Astrocyte of the cerebellum (primary cell): ENCODE data around the gene PCDH9.
"Not testable (repeated sequence)": the region's sequence is repeated elsewhere in the genome, so short reads cannot be mapped to it uniquely, and the experiment has no call there.

ENCODE experiments used
- DNase-seq: peaks from one replicate; pipeline ENCODE4 v3.0.0-alpha.2; 2011; ENCODE audit warnings: low read depth
- H3K4me3 ChIP-seq: 2 replicates; pipeline ENCODE4 v1.5.1; 2011; ENCODE audit warnings: mild to moderate bottlenecking, low read depth, low read length, moderate library complexity
- in situ Hi-C: cut with HindIII; loops from 2 replicates; pipeline ENCODE4 v1.10.0; 2017; ENCODE audit warnings: low sequenced_read_pairs
- TF ChIP-seq, protein P1 (sequence below): IDR thresholded peaks from 2 replicates; pipeline ENCODE4 v1.5.1; 2012; ENCODE audit warnings: low read length, low read depth, moderate library complexity, mild to moderate bottlenecking; ENCODE audit errors: missing control alignments

The PCDH9 gene

DNA sequence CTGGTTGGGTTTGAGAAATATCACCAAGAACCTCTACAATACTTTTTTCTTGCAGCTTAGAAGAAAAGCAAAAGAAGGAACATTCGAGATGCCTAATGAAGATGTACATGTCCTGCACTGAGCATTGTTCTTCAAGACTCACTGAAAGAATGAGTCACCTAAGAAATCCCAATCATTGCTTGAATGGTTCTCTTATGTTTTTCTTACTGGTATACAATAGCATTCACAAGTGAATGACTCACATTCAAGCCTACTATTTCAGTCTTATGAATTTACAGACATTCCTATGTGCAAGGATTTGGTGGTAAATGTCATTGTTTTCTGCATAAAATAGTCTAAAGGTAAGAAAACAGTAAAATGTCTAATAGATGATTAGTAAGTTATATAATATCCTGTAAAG is 594.6 kb downstream of the PCDH9 start:
- TF ChIP-seq, protein P1, sequence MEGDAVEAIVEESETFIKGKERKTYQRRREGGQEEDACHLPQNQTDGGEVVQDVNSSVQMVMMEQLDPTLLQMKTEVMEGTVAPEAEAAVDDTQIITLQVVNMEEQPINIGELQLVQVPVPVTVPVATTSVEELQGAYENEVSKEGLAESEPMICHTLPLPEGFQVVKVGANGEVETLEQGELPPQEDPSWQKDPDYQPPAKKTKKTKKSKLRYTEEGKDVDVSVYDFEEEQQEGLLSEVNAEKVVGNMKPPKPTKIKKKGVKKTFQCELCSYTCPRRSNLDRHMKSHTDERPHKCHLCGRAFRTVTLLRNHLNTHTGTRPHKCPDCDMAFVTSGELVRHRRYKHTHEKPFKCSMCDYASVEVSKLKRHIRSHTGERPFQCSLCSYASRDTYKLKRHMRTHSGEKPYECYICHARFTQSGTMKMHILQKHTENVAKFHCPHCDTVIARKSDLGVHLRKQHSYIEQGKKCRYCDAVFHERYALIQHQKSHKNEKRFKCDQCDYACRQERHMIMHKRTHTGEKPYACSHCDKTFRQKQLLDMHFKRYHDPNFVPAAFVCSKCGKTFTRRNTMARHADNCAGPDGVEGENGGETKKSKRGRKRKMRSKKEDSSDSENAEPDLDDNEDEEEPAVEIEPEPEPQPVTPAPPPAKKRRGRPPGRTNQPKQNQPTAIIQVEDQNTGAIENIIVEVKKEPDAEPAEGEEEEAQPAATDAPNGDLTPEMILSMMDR = no peak
- in situ Hi-C loops = no loop called here
- no peak overlapping the region for H3K4me3 ChIP-seq
- DNase-seq = peak; percentile 73

- no peak overlapping the region for H3K4me3 ChIP-seq
- TF ChIP-seq, protein P1 = no peak
- DNase-seq = no peak
- in situ Hi-C loops = no loop called here
These were observed 595.8 kb downstream of the PCDH9 start for GRCh38 chr13:66634384-66634783.

DNA sequence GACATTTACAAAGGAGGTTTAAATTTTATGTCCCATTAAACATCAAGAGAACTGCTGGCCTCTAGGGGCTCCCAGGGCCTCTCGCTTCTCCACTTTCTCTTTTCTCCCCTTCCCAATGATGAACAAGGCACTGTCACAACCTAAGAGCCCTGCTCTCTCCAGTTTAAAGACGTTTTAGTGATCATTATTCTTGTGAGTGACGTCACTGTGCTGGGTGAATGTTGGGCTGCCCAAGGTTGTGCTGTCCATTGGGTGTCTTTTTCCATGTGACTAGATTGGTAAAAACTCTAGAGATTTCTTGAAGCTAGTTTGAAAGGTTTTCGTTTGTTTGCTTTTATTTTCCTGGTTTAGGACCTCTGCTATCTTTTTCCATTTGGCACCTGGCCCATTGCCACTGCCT is 602.6 kb downstream of the PCDH9 start:
- H3K4me3 ChIP-seq = no peak overlapping the region
- in situ Hi-C loops = no loop called here
- DNase-seq = no peak
- TF ChIP-seq, protein P1 = no peak

DNA sequence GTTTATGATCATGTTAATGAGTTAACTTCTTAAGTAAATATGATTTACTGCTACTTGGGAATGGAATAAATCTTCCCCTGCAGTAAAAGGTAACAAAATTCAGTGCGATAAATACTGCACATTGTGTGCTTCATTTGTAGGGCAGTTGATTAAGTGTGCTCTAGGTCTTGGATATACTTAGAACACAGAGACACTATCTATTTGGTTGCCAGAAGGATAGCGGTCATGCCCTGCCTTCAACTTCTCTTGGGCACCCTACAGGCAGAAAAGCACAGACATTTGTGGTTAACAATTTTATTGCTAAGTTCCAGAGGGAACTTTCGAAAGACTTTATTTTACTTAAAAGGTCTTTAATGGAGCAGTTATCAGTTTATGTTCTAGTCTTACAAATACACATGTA is 605.8 kb downstream of the PCDH9 start:
- H3K4me3 ChIP-seq = no peak overlapping the region
- TF ChIP-seq, protein P1 = no peak
- no peak for DNase-seq
- in situ Hi-C loops = no loop called here

DNA sequence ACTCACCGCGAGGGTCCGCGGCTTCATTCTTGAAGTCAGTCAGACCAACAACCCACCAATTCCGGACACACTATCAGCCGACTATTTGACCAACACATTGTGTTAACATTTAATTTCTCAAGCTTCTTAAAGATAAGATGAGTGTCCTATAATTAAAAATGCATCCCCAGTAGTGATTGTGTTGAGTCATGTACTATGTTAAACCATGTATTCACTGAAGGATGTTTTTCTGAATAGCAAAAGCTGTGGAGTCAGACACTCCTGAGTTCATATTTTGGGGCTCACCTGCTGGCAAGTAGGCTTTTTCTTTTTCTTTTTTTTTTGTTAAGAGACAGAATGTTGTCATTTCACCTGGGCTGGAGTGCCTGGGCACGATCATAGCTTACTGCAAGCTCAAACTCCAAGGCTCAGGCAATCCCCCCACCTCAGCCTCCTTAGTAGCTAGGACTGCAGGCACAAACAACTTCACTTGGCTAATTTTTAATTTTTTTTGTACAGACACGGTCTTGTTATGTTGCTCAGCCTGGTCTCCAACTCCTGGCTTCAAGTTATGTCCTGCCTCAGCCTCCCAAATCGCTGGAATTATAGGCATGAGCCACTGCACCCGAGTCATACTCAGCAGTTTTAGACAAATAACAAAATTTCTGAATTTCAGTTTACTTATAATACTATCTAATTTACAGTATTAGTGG is 606.9 kb downstream of the PCDH9 start:
- no peak overlapping the region for H3K4me3 ChIP-seq
- in situ Hi-C loops = no loop called here
- no peak for DNase-seq
- TF ChIP-seq, protein P1 = no peak

- in situ Hi-C loops, H3K4me3 ChIP-seq, DNase-seq: not testable (repeated sequence)
These were observed 608.2 kb downstream of the PCDH9 start for GRCh38 chr13:66621906-66622447.

- no peak overlapping the region for H3K4me3 ChIP-seq
- TF ChIP-seq, protein P1 = peak; percentile 39
- in situ Hi-C loops = no loop called here
- DNase-seq = peak; percentile 22
These were observed 611.4 kb downstream of the PCDH9 start for GRCh38 chr13:66618702-66619101.
